ENCODE measurements around the gene TLX2.
"Not testable (repeated sequence)": the region's sequence is repeated elsewhere in the genome, so short reads cannot be mapped to it uniquely, and the experiment has no call there.

The TLX2 gene

DNA sequence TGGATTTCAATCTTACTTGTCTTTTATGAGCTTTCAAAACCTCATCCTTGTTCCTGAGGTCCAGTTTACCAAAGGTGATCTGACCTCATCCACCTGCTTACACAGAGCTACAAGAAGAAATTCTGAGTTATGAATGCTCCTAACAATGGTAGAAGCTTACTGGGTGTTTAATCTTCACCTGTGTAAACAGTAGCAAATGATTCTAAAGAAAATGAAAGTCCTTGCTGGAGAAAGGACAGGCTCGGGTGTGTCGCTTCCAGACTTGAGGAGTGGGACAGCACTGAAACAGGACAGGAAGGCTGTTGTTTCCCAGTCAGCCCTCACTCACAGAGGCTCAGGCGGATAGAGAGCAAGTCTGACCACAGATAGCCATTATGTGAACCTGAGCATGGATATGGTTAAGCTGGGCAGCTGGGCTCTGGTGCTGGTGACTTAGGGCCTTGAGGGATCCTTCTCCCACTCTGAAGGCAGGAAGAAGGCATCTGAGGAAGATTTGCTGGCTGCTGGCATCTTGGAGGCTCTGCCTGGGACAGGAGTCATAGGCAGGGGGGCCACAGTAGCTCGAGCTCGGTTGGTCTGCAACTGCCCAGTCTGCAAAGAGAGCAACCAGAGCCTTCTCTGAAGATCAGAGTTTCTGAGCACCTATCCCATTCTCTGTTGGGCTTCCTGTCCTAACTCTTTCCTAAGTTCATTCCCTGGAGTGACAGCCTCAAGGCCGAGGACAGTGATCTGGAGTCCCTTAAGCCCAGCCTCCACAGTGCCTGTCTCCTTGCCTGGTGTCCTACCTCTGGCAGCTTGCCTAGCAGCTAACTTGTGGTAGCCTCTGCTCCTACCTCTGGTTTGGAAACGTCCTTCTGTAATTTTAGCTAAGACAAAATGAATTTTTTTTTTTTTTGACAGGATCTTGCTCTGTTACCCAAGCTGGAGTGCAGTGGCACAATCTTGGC lies 44.3 kb downstream of the TLX2 start:
- no peak for DNase-seq

- DNase-seq: no peak
These were observed 45.7 kb downstream of the TLX2 start for GRCh38 chr2:74559912-74560311.

DNA sequence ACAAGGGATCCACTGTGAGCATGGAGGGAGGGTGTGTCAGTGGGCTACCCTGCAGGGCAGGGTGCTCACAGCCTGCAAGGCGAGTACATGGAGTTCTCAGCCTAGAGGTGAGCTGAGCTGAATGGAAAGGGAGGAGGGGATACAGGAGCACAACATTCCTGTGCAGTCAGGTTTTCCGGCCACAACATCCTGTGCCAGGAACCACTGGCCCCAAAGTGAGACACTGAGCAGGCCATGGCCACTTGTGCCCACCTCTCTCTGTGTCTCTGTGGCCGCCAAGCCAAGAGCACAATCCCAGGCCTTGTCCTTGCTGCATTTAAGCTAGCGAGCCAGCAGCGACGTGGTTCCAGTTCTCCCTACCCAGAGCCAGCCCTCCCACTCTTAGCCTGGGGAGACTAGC lies 46.3 kb downstream of the TLX2 start:
- peak; percentile 58 for DNase-seq

GRCh38 chr2:74561022-74561421 lies 46.8 kb downstream of the TLX2 start:
- DNase-seq: not testable (repeated sequence)

DNA sequence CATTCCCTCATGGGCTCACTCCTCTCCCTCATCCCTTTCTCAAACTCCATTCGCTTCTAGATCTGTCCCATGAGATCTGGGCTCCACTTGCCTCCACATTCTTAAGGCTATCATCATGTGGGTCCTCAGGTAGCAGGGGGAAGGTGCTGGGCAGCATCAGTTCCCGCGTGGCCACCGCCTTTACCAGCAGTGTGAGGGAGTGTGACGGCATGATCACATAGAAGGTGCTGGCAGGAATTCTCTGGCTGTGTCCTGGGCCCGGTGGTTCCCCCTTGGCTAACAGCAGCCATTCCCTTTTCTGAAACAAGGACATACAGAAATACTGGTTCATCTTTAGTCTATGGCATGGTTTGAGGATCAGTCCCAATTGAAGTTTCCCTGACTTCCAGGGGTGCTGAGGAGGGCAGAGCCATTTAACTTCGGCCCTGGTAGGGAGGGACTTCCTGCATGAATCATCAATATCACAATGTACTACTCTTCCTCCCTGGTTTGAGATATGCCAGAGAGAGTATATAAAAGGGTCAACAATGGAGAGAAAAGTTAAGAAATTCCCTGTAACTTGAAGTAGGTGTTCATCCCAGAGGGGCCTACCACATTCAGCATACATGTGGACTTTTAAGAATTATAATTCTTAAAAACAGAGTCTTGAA lies 48.0 kb downstream of the TLX2 start:
- no peak for DNase-seq

- no peak for DNase-seq
These were observed 50.0 kb downstream of the TLX2 start for GRCh38 chr2:74564222-74564621.

DNA sequence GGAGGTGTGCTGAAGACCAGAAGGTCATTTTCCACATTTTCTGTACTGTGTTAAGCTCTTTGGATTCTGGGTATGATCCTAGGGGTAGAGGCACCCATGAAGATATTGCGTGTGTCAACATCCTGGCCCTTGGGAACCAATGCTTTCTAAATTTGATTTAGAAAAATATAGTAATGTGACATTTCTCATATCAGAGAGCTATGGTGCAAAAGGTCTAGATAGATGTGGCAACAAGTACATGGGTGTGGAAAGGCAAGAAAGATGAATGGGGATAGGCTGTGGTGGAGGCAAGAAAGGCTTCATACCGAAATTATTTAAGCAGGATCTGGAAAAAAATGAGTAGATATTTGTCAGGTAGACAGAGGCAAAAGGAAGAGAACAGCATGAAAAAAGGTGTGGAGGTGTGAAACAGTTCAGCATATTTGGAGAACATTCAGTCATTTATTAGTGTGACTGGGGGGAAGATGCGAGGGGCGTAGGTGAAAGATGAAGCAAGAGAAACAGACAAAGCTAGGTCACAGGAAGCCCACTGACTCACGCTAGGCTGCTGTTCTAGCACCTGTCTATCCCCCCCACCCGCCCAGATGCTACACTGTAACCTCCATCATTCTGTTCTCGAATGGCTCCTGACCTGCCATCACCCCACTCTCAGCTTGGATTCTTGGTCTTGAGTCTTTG lies 52.0 kb downstream of the TLX2 start:
- no peak for DNase-seq

DNA sequence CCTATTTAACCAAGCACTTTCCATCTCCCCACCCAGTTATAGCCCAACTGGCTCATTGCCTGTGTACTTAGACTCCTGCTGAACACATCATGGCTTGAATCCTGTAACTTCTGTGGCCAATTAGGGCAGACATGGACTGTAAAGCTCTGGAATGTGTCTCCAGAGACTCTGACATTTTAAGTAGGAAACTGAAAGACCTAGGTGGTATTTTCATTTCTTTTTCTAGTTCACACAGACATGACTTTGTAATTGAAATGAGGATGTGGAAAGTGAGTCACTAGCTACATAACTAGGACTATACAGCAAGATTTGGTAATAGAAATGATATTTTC lies 52.5 kb downstream of the TLX2 start:
- DNase-seq: peak; percentile 54
